Transverse colon (tissue), 4 donors: ENCODE results near the gene C1QC.

Experiments used
- POLR2AphosphoS5 ChIP-seq, 3 donors: sonication (generic); formaldehyde crosslinking; IDR thresholded peaks; one replicate each; pipeline ENCODE4 v1.6.1; 2016; ENCODE audit warnings: antibody characterized with exemption in 3 of 3
- TF ChIP-seq, protein P1 (sequence below), 5 experiments: fragments of 200-600 bp in 3 of 5; fragments of 450-650 bp in 2 of 5; sonication (generic) in 3 of 5; IDR thresholded peaks; 1 replicate in 2 of 5; 2 replicates in 3 of 5; pipeline ENCODE4 v1.5.1; 2016 to 2017; ENCODE audit warnings: antibody characterized with exemption in 5 of 5, inconsistent platforms in 3 of 5, mild to moderate bottlenecking in 2 of 5, moderate library complexity in 1 of 5

DNA sequence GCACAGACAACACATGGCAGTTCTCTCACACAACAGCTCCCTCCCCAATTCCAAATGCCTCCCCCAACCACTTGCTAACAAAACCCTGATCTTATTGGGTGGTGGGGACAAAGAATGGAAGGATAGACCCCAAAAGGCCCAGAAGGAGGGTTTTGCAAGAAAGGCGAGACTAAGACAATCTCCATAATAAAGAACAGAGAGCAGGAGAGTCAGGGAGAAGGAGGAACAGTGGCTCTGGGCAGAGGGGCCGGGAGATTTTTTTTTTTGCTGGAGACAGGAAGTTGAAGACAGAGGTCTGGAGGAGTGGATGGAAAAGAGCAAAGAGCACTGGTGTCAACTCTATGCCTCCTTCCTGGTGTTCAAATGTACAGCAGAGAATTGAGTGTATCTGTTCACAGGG lies 13.5 kb upstream of the C1QC start:
- no peak for TF ChIP-seq POLR2AphosphoS5 (IDR thresholded peaks at IDR 0.05)
- TF ChIP-seq, protein P1, sequence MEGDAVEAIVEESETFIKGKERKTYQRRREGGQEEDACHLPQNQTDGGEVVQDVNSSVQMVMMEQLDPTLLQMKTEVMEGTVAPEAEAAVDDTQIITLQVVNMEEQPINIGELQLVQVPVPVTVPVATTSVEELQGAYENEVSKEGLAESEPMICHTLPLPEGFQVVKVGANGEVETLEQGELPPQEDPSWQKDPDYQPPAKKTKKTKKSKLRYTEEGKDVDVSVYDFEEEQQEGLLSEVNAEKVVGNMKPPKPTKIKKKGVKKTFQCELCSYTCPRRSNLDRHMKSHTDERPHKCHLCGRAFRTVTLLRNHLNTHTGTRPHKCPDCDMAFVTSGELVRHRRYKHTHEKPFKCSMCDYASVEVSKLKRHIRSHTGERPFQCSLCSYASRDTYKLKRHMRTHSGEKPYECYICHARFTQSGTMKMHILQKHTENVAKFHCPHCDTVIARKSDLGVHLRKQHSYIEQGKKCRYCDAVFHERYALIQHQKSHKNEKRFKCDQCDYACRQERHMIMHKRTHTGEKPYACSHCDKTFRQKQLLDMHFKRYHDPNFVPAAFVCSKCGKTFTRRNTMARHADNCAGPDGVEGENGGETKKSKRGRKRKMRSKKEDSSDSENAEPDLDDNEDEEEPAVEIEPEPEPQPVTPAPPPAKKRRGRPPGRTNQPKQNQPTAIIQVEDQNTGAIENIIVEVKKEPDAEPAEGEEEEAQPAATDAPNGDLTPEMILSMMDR (IDR thresholded peaks at IDR 0.05): no peak
